ENCODE measurements around the gene FNDC3B.

FNDC3B gene

DNA sequence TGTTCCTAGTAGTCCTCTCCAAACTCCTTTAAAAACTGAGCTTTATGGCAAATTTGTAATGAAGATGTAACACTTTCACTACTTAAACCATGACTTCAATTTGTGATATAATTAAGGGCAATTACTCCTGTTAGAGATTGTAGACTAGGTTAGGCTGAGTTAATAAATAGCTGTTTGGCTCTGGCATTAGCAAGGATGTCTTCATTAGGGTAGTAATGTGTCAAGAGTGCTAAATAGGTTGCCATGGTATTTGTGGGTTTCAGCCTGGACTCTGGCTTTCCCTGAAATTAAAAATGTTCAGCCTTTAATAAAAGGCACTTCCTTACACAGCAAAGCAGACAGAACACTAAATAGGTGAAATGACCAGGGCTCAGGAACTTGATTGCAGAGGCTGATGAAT, 337.0 kb downstream of the FNDC3B start:
- Histone ChIP-seq H3K9me3 (ENCODE audit: insufficient read depth, low read depth, low read length) (no peaks in the 10 kb centered on the region; the same call in 1 of the 2 replicates), H3K36me3 (ENCODE audit: insufficient read depth, low read length) (peaks cover 31% of the 10 kb centered on the region), H2AFZ (ENCODE audit: low read length) (no peak overlapping the region), H3F3A (ENCODE audit: low read depth) (no peaks in the 10 kb centered on the region), H3K9ac (ENCODE audit: low read depth, low read length, poor library complexity, severe bottlenecking) (no peak overlapping the region), H3K9me2 (replicated peaks; ENCODE audit: low read depth, low read length) (no peaks in the 10 kb centered on the region), H3K27me3 (ENCODE audit: insufficient read depth, low read length, poor library complexity, severe bottlenecking) (no peaks in the 10 kb centered on the region), H4K20me1 (ENCODE audit: insufficient read depth, low read length, poor library complexity, severe bottlenecking) (no peaks in the 10 kb centered on the region), H3K4me2 (ENCODE audit: low read depth, low read length, poor library complexity, severe bottlenecking) (no peak overlapping the region), H3K4me3 (ENCODE audit: low read length, poor library complexity, severe bottlenecking) (no peak overlapping the region), H3K4me1 (ENCODE audit: insufficient read depth, low read length, poor library complexity, severe bottlenecking) (no peaks in the 10 kb centered on the region), H3K79me2 (ENCODE audit: insufficient read depth, low read length) (no peaks in the 10 kb centered on the region)
- TF ChIP-seq, protein P1, sequence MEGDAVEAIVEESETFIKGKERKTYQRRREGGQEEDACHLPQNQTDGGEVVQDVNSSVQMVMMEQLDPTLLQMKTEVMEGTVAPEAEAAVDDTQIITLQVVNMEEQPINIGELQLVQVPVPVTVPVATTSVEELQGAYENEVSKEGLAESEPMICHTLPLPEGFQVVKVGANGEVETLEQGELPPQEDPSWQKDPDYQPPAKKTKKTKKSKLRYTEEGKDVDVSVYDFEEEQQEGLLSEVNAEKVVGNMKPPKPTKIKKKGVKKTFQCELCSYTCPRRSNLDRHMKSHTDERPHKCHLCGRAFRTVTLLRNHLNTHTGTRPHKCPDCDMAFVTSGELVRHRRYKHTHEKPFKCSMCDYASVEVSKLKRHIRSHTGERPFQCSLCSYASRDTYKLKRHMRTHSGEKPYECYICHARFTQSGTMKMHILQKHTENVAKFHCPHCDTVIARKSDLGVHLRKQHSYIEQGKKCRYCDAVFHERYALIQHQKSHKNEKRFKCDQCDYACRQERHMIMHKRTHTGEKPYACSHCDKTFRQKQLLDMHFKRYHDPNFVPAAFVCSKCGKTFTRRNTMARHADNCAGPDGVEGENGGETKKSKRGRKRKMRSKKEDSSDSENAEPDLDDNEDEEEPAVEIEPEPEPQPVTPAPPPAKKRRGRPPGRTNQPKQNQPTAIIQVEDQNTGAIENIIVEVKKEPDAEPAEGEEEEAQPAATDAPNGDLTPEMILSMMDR (conservative IDR thresholded peaks at IDR 0.05; ENCODE audit: low read length), result no peak
- no peak for TF ChIP-seq EZH2phosphoT487 (IDR thresholded peaks at IDR 0.05; ENCODE audit: borderline replicate concordance)

DNA sequence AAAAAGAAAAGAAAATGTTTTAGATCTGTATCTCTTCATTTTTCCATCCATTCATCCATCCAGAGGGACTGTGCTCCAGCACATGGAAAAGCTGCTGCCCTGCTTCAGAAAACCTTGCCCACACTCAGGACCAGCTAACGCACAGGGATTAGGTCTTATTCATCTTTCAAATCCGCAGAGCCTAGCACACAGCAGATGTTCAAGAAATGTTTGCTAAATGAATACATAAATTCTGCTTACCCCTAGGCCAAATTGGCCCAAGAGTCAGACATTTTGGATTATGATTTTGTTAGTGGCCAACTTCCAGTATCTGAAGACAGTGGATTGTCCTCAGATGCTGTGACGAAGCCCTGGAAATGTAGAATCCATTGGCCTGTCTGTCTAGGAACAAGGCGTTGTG, 337.5 kb downstream of the FNDC3B start:
- no peaks in the 10 kb centered on the region for H3K27me3 ChIP-seq (ENCODE audit: insufficient read depth, low read length, poor library complexity, severe bottlenecking)
- no peak overlapping the region for H3K4me3 ChIP-seq (ENCODE audit: low read length, poor library complexity, severe bottlenecking)
- H3K9ac ChIP-seq (ENCODE audit: low read depth, low read length, poor library complexity, severe bottlenecking), result no peak overlapping the region
- no peaks in the 10 kb centered on the region for H4K20me1 ChIP-seq (ENCODE audit: insufficient read depth, low read length, poor library complexity, severe bottlenecking)
- H3K36me3 ChIP-seq (ENCODE audit: insufficient read depth, low read length), result peaks cover 31% of the 10 kb centered on the region
- H2AFZ ChIP-seq (ENCODE audit: low read length), result no peak overlapping the region
- H3F3A ChIP-seq (ENCODE audit: low read depth), result no peaks in the 10 kb centered on the region
- H3K4me2 ChIP-seq (ENCODE audit: low read depth, low read length, poor library complexity, severe bottlenecking), result no peak overlapping the region
- no peaks in the 10 kb centered on the region for H3K9me2 ChIP-seq (replicated peaks; ENCODE audit: low read depth, low read length)
- no peak for TF ChIP-seq EZH2phosphoT487 (IDR thresholded peaks at IDR 0.05; ENCODE audit: borderline replicate concordance)
- H3K4me1 ChIP-seq (ENCODE audit: insufficient read depth, low read length, poor library complexity, severe bottlenecking), result no peaks in the 10 kb centered on the region
- no peaks in the 10 kb centered on the region for H3K79me2 ChIP-seq (ENCODE audit: insufficient read depth, low read length)
- no peaks in the 10 kb centered on the region; the same call in 1 of the 2 replicates for H3K9me3 ChIP-seq (ENCODE audit: insufficient read depth, low read depth, low read length)

DNA sequence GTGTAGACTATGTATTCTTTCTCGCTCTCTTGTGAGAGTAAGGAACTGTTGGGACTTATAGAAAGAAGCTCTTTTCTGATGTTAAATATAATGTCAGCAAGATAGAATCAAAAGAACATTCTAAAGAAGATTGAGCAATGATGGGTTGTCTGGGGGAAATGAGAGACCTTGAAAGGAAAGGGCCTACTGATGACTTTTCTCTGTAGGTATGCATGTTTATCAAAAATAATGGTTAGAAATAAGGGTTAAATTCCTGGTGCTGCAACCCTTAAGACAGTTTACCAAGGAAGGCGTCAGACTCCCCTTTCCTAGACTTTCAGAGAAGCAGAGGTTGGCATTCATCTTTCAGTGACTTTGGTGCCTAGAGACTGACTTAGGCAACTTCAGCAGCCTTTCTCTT, 339.1 kb downstream of the FNDC3B start:
- H3K9me2 ChIP-seq (replicated peaks; ENCODE audit: low read depth, low read length), result no peaks in the 10 kb centered on the region
- no peaks in the 10 kb centered on the region for H3F3A ChIP-seq (ENCODE audit: low read depth)
- H3K79me2 ChIP-seq (ENCODE audit: insufficient read depth, low read length), result no peaks in the 10 kb centered on the region
- no peaks in the 10 kb centered on the region; the same call in 1 of the 2 replicates for H3K9me3 ChIP-seq (ENCODE audit: insufficient read depth, low read depth, low read length)
- no peaks in the 10 kb centered on the region for H3K4me1 ChIP-seq (ENCODE audit: insufficient read depth, low read length, poor library complexity, severe bottlenecking)
- no peak overlapping the region for H2AFZ ChIP-seq (ENCODE audit: low read length)
- no peak overlapping the region for H3K4me3 ChIP-seq (ENCODE audit: low read length, poor library complexity, severe bottlenecking)
- no peaks in the 10 kb centered on the region for H3K27me3 ChIP-seq (ENCODE audit: insufficient read depth, low read length, poor library complexity, severe bottlenecking)
- no peak overlapping the region for H3K4me2 ChIP-seq (ENCODE audit: low read depth, low read length, poor library complexity, severe bottlenecking)
- no peak overlapping the region for H3K9ac ChIP-seq (ENCODE audit: low read depth, low read length, poor library complexity, severe bottlenecking)
- H3K36me3 ChIP-seq (ENCODE audit: insufficient read depth, low read length), result peaks cover 31% of the 10 kb centered on the region
- TF ChIP-seq, protein P1 (conservative IDR thresholded peaks at IDR 0.05; ENCODE audit: low read length), result no peak
- TF ChIP-seq EZH2phosphoT487 (IDR thresholded peaks at IDR 0.05; ENCODE audit: borderline replicate concordance), result no peak
- no peaks in the 10 kb centered on the region for H4K20me1 ChIP-seq (ENCODE audit: insufficient read depth, low read length, poor library complexity, severe bottlenecking)

DNA sequence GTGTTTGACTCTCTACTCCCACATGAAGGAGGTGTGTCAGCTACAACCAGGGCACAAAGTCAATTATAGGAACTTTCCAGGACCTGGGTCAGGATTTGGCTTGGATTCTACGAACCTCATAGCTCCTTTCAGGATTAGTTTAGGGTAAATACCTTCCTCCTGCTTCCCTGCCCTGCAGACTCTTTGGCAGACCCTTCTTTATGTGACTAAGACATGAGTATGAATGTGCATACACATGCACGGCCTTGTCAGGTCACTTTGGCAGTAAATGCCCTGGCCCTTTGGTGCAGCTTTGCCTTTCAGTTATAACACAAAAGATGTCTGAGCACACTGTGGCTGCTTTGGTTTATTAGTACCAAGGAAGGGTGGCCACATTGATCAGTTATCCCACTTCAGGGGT, 340.0 kb downstream of the FNDC3B start:
- Histone ChIP-seq H4K20me1 (ENCODE audit: insufficient read depth, low read length, poor library complexity, severe bottlenecking) (no peaks in the 10 kb centered on the region), H3K9ac (ENCODE audit: low read depth, low read length, poor library complexity, severe bottlenecking) (no peak overlapping the region), H3K4me2 (ENCODE audit: low read depth, low read length, poor library complexity, severe bottlenecking) (no peak overlapping the region), H3K36me3 (ENCODE audit: insufficient read depth, low read length) (peaks cover 31% of the 10 kb centered on the region), H3K79me2 (ENCODE audit: insufficient read depth, low read length) (no peaks in the 10 kb centered on the region), H2AFZ (ENCODE audit: low read length) (no peak overlapping the region), H3K27me3 (ENCODE audit: insufficient read depth, low read length, poor library complexity, severe bottlenecking) (no peaks in the 10 kb centered on the region), H3K4me3 (ENCODE audit: low read length, poor library complexity, severe bottlenecking) (no peak overlapping the region), H3K4me1 (ENCODE audit: insufficient read depth, low read length, poor library complexity, severe bottlenecking) (no peaks in the 10 kb centered on the region), H3K9me2 (replicated peaks; ENCODE audit: low read depth, low read length) (no peaks in the 10 kb centered on the region), H3K9me3 (ENCODE audit: insufficient read depth, low read depth, low read length) (no peaks in the 10 kb centered on the region; the same call in 1 of the 2 replicates), H3F3A (ENCODE audit: low read depth) (no peaks in the 10 kb centered on the region)
- TF ChIP-seq EZH2phosphoT487 (IDR thresholded peaks at IDR 0.05; ENCODE audit: borderline replicate concordance), result no peak
- TF ChIP-seq, protein P1 (conservative IDR thresholded peaks at IDR 0.05; ENCODE audit: low read length), result no peak

All from Loucy (cell line).